Posterior cingulate gyrus (tissue), 11 donors: ENCODE data around the gene RHOB.
A peak's percentile ranks its signal among the peaks of the same experiment; 100 is the strongest.

Experiments
- DNase-seq, 10 donors: peaks; one replicate each; pipeline versions ENCODE4 v3.0.0 to v3.0.0-alpha.2; 2020 to 2021; ENCODE audit warnings: mixed read lengths in 3 of 10
- intact Hi-C: fragments of 100-400 bp; cut with DNase I; formaldehyde crosslinking; loops from one replicate; pipeline ENCODE4 v1.15.1; 2023

The RHOB gene

GRCh38 chr2:20469595-20469994, 22.7 kb downstream of the RHOB start:
- intact Hi-C loops: no loop called here
- DNase-seq: no peak

GRCh38 chr2:20470211-20470610, 23.3 kb downstream of the RHOB start:
- intact Hi-C loops: no loop called here
- DNase-seq: no peak

DNA sequence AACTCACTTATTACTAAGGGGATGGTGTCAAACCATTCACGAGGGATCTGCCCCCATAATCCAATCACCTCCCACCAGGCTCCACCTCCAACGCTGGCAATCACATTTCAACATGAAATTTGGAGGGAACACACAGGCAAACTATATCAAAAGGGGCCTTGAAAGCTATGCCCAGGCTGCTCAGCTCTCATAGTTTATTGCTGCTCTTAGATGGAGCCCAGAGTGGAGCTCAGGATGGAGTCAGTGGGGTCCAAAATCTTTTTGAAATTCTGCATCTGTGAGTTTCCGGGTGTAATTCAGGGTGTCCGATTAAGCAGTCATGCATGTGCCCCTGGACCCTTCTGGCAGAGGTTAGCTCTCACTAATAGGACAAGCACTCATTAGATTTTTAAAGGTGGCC, 24.3 kb downstream of the RHOB start:
- intact Hi-C loops: no loop called here

GRCh38 chr2:20471902-20472559, 25.2 kb downstream of the RHOB start:
- no peak for DNase-seq

More for the DNA sequence above, 24.3 kb downstream of the RHOB start:
- no peak for DNase-seq

GRCh38 chr2:20472569-20472968, 25.7 kb downstream of the RHOB start:
- DNase-seq: no peak
- intact Hi-C loops: no loop called here

More at GRCh38 chr2:20471902-20472559, 25.2 kb downstream of the RHOB start:
- intact Hi-C loops: no loop called here

DNA sequence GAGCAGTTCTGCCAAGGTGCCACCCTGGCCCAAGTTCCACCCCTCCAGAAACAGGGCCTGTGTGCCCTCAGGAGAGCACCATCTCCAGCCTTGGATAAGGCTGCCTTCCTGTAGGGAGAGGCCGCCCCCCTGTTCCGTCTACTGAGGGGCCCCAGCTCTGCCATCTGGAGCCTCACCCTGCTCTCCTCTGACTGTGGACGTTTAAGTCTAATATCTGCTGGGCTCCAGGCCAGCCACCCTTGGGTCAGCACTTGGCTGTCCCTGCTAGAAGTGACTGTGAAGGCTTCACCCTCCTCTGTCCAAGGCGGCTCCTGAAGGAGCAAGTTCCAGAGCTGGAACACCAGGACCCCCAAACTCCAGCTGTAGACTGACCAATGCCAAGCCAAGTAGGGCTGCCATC, 26.3 kb downstream of the RHOB start:
- intact Hi-C loops: no loop called here
- DNase-seq: no peak

DNA sequence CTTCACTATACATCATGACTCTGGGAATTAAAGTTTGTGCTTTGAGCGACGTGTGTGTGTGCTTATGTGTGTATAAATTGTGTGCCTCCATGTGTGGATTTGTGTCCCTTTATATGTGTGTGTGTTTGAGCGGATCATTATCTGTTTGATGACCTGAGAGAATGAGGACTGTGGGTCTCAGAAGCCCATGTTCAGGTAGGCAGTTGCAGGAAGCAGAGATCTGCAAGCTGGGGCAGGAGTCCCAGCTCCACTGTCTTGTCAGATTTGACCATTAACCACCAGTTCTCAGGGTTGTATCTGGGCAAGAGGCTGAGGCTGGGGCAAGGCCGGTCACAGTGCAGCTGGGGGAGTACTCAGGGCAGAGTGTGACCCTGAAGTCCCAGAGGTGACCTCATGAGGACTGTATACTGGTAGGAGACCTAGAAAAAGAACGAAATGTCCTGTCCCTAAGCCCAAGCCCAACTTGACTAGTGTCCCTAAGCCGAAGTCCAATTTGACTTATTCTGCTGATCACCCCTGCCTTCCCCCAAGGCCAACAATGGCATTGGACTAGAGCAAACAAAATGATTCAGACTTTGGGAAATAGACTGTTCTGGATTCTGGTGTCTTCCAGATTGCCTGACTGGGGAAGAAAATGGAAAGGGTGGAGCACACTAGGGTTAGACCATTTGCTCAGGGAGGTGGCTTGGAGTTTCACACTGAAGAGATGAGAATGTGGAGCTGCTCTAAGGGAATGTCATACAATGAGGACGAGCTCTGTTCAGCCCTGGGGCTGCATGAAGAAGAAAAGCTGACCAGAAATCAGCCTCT, 28.1 kb downstream of the RHOB start:
- DNase-seq: no peak
- intact Hi-C loops: no loop called here

- DNase-seq: no peak
- intact Hi-C loops: no loop called here
Observed at GRCh38 chr2:20475567-20475952, 28.7 kb downstream of the RHOB start.

- intact Hi-C loops: no loop called here
- DNase-seq: no peak
Observed at GRCh38 chr2:20476481-20476880, 29.6 kb downstream of the RHOB start.

DNA sequence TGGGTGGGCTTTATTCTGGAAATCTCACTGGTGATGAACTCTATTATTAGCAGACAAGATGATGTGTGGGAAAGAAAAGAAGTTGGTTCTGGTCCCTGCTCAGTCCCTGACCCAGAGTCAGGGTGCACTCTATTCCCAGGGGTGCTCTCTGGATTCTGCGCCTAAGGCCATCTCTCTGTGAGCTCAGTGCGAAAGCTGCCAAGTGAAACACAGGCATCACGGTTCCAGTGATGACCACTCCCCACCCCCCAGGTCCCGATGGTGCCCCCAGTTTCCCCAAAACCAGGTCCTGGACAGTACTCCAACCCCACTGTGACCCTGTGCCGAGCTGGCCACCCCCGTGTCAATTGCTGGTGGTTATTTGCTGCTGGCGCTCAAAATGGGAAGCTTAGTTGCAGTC, 30.1 kb downstream of the RHOB start:
- no peak for DNase-seq
- intact Hi-C loops: no loop called here

- intact Hi-C loops: no loop called here
- DNase-seq: peak in 1 of 10 donors; percentile 30
Observed at GRCh38 chr2:20478961-20479360, 32.1 kb downstream of the RHOB start.

GRCh38 chr2:20479835-20480234, 33.0 kb downstream of the RHOB start:
- no peak for DNase-seq
- intact Hi-C loops: no loop called here

DNA sequence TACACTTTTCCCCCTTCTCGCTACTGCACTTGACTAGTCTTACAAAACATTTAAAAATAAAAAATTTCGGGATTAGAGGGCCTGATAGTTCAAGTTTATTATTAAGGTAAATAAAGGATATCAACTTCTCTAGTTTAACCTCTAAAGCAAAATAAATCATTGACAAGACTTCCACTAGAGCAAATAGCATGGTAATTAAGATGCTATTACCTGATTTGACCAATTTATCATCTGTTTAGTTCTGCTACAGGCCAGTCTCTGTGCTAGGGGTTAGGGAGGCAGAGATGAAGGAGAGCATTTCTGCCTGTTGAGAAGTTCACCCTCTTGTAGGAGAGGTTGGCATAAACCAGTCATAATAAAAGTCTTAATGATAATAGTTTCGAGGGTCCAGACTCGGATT, 34.0 kb downstream of the RHOB start:
- DNase-seq: no peak
- intact Hi-C loops: no loop called here

GRCh38 chr2:20481798-20482405, 35.0 kb downstream of the RHOB start:
- no peak for DNase-seq
- intact Hi-C loops: no loop called here

GRCh38 chr2:20482725-20483124, 35.9 kb downstream of the RHOB start:
- intact Hi-C loops: no loop called here
- peak in 1 of 10 donors; percentile 31 for DNase-seq

DNA sequence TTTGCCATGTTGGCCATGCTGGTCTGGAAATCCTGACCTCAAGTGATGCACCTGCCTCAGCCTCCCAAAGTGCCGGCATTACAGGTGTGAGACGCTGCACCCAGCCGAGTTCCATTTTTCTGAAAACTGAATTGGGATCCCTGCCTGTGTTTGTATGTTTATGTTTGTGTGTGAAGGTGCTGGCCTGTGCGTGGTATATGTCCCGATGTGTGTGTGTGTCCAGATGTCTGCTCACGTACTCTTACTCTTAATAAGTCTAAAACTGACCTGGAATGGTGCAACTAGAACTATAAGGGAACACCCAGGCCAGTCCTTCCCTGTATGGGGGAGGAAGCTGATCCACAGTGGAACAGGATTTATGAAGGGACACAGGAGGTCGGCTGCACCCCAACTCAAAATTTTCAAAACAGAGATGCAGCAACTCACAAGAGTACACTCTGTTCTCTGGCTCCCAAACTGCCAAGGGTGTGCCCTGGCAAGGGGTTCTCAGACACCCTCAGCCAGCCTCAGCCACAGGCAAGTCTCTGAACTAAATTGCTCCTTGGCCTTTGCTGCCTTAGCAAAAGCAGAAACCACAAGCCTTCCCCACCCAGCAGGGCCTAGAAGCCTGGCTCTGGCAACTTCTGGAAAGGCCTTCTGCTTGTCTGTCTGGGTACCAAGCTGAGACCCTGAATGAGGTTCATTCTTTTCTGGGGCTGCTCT, 36.5 kb downstream of the RHOB start:
- intact Hi-C loops: no loop called here
- DNase-seq: peak in 6 of 10 donors; percentile 24 to 83 (median 38)

GRCh38 chr2:20484034-20484617, 37.3 kb downstream of the RHOB start:
- intact Hi-C loops: no loop called here

GRCh38 chr2:20484810-20485611, 38.1 kb downstream of the RHOB start:
- intact Hi-C loops: no loop called here
- peak in 1 of 10 donors; percentile 30 for DNase-seq

More at GRCh38 chr2:20484034-20484617, 37.3 kb downstream of the RHOB start:
- no peak for DNase-seq

DNA sequence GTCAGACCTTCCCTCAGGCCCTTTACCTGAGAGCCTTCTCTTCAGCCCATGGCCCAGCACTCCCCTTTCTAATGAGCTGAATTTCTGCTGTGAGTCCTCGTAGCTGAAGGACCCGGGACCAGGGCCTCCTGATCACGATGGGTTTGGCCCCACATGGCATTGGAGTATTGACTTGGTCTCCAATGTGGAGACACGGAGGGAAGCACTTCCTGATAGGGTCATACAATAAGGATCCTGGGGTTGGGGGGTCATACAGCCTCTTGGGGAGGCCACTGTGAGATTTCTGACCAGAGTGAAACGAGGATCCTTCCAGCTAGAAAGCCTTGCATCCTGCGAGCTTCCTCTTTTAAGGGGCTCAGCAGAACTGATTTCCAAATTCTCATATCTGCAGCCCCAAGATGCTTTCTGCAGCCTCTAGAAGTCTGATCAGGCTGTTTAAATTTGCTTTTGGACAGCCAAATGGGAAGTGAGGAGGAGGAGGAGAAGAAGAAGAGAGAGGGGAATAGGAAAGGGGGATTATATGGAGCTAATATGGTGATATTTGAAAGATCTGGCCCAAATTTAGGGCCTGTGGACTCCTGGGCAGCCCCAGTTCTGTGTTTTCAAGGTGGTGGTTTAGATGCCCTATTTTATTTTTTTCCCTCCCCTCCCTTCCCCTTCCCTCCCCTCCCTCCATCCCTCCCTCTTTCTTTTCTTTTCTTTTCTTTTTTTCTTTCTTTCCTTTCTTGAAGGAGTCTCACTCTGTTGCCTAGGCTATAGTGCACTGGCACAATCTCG, 38.9 kb downstream of the RHOB start:
- DNase-seq: peak in 1 of 10 donors; percentile 35
- intact Hi-C loops: no loop called here
